ENCODE data around the gene TERT.

The TERT gene

DNA sequence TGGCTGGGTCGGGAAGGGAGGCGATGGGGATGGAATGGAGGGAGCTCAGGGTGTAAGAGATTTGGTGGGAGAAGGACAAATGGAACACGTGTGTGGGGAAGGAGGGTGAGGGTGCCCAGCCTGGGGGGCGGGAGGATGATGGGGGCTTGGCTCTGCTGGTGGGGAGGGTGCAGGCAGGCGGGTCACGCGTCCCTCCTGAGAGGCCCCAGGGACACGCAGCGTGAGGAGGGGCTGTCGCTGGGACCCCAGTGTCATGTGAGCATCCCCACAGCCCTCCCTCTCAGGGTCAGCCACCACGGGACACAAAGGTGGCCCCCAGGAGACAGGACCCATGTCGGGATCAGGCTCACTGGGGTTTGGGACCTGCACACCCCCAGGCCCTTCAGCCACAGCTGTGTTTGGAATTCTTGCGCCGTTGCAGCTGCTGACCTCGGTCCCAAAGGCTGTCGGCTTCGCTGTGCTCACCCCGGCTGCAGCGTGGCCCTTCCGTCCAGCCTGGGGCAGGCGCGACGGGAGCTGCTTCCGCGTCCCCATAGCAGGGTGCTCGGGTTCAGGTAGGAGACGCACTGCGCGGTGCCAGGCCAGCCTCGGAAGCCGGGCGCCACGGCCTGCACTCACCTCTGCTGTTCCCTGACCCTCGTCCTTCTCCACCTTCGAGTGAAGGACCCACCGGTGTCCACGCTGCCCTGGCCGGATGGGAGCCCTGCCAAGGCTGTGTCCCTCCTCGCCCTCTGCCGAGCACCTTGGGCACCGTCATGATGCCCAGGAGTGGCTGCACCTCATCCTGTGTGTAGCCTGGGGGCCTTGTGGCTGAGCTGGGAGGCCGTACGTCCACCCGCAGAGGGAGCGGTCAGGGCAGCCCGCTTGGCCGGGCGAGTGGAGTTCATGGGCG, 88.1 kb downstream of the TERT start:
- no peak for DNase-seq (ENCODE audit: low spot score)

DNA sequence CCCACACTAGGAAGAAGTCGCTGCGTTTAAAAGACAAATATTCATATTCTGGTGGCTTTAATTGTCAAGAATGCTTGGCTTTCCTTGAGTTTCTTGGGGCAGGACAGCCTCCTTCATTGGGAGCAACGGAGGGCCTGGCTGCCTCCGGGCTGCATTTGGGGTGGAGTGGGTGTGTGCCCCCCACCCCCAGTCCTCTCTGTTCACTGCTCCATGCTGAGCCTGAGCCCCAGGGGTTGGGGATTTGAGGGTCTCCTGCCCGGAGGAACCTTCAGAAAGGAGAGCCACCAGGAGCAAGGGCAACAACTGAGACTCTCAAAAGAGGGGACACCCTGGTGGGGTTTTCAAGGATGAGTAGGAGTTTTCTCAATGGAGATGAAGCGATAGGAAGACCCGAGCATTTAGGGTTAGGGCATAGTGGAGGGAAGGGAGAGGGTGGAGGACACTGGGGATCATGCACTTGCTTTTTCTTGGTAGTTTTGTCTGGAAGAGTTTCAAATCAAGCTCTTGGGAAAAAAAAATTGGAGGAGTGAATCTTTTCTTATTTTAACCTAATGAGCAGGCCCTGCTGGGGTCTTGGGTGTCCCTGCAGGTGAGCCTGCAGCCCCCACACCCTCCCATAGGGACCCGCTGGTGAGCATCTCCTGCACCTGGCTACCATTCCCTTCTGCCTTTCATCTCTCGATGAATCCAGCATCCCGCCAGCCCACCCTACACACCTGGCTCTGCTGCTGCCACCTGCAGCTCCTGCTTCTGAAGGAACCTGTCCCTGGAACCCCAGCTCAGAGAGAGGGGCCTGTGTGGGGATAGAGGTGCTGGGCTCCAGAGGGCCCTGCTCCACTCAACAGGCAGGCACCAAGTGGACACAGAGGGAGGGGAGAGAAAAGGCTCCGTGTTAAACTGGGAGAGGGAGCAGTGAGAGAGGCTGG, 89.3 kb downstream of the TERT start:
- no peak for DNase-seq (ENCODE audit: low spot score)

DNA sequence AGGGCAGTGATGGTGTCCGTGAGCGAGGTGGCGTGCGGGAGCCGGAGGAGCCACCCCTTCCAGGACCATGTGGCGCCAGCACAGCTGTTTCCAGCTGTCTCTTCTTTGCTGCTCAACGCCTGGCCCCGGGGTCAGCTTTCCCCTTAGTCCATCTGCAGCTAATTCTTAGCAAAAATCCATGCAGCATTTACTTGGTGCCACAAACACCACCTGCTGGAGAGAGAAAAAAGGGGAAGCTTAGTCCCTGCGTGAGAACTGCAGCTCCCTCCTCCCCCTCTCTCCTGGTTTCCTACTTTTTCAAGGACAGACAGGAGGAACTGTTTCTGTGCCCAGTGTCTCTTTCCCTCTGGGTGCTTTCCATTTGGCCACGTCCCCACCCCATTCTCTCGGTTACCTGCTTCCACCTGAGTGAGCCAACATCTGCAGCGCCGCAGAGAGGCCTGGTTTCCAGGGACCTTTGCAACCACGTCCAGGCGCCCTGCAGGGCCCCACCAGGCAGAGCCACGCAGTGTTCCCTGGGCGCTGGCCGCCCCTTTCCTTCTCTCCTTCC, 90.1 kb downstream of the TERT start:
- DNase-seq (ENCODE audit: low spot score) = no peak

- no peak for DNase-seq (ENCODE audit: low spot score)
Measured at GRCh38 chr5:1203968-1204692, 90.7 kb downstream of the TERT start.

- DNase-seq (ENCODE audit: low spot score) = no peak
Measured at GRCh38 chr5:1203311-1203967, 91.4 kb downstream of the TERT start.

Measured in CD4-positive, alpha-beta T cell treated with Interleukin-6 at 100 ng/mL for 8 hours (primary cell).